MM.1S (cell line): ENCODE measurements around the gene TMEM198.

Experiments
- EZH2phosphoT487 ChIP-seq: fragments of 300-600 bp; sonication (generic); IDR thresholded peaks from 2 replicates; pipeline ENCODE4 v1.6.1; 2018; ENCODE audit warnings: antibody characterized with exemption, low read length
- TF ChIP-seq, protein P1 (sequence below): fragments of 300-600 bp; sonication (generic); IDR thresholded peaks from 2 replicates; pipeline ENCODE4 v1.5.1; 2016; ENCODE audit warnings: antibody characterized with exemption, low read length, mixed read lengths

DNA sequence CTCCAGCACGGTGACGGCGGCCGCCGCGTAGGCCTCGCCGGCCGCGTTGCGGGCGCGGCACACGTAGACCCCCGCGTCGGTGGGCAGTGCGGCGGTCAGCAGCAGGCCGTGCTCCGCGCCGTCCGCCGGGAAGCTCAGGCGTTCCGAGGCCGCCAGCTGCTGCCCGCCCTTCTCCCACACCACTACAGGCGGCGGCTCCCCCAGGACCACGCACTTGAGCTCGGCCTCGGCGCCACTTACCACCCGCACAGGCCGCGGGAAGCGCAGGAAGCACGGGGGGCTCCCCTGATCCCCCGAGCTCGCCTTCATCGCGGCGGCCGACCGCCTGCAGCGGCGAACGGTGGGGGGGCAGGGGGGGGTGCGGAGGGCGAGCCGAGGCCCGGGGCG is 27.1 kb downstream of the TMEM198 start:
- TF ChIP-seq, protein P1, sequence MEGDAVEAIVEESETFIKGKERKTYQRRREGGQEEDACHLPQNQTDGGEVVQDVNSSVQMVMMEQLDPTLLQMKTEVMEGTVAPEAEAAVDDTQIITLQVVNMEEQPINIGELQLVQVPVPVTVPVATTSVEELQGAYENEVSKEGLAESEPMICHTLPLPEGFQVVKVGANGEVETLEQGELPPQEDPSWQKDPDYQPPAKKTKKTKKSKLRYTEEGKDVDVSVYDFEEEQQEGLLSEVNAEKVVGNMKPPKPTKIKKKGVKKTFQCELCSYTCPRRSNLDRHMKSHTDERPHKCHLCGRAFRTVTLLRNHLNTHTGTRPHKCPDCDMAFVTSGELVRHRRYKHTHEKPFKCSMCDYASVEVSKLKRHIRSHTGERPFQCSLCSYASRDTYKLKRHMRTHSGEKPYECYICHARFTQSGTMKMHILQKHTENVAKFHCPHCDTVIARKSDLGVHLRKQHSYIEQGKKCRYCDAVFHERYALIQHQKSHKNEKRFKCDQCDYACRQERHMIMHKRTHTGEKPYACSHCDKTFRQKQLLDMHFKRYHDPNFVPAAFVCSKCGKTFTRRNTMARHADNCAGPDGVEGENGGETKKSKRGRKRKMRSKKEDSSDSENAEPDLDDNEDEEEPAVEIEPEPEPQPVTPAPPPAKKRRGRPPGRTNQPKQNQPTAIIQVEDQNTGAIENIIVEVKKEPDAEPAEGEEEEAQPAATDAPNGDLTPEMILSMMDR, result no peak
- TF ChIP-seq EZH2phosphoT487, result no peak
